SIG-M5 (cell line): ENCODE data around the gene NCOA6.

Experiments used
- DNase-seq: peaks from one replicate; lab custom pipeline; 2025; lab: John Stamatoyannopoulos, UW

NCOA6 gene

DNA sequence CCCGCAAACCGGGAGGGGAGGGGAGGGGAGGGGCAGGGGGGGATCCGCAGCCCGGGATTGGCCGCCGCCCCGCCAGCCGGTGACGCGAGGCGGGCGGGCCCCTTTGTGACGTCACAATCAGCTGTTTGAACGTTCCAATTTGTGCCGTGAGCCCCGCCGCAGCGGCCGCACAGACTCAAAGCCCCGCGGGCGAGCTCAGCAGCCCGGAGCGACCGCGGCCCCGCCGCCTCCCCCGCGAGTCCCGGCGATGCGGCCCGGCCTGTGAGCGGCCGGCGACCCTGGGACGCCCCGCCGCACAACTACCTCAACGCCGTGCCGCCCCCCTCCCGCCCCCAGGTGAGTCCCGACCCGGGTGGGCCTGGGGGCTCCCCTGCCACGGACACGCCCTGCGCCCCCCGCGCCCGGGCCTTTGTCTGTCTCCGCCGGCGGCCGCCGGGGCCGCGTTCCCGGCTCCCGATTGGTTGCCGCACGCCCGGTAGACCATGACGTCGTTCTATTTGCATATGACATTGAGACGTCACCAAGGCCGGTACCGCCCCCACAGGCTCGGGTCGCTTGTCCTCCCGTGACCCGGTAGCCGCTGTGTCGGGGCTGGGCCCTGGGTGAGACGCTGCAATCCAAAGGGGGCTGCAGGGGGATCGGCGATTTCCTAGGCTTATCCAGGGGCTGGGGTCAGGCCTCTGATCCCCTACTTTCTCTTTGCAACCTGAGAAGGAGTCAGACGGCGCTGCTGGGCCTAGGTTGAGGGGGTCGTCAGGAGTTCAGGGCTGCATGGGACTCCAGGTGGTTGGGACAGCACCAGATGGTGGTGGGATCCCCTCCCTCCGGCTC is 121.1 kb downstream of the NCOA6 start, which contains the start of gene TP53INP2:
TSS of gene TP53INP2 (plus strand) at position 168 of the 831 bp plus-strand sequence. CDS start 4,396 bp downstream, outside the sequence.
- DNase-seq: peak; percentile 28

DNA sequence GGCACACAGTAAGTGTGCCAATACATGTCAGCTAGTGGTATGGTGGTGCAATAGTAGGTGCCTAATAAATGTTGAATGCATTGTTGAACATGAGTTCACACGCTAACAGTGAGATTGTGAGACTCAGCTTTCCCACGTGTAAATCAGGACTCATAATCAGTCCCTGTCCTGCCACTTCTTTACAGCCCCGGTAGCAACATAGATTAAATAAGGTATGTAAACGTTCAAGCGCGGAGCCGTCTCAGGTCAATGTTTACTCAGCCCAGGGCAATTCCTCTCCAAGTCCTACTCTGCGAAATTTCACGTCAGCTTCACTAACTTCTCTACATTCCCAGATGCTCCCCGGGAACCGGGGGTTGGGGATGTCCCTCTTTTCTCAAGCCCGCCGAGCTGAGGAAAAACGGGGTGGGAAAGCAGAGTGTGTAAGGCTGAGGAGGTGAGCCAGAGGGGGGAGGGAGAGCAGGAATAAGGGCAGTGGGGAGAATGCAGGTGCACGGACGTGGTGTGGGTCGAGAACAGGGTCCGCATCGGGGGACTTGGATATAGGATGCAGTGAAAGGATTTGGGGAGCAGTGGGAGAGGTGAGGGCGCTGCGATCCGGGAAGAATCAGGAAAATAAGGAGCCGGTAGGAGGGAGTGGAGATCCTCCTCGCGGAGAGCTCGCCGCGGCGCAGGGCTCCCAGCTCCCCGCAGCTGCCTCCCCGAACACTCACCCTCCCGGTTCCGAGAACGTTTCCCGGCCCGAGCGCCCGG is 121.9 kb downstream of the NCOA6 start:
- DNase-seq: no peak

DNA sequence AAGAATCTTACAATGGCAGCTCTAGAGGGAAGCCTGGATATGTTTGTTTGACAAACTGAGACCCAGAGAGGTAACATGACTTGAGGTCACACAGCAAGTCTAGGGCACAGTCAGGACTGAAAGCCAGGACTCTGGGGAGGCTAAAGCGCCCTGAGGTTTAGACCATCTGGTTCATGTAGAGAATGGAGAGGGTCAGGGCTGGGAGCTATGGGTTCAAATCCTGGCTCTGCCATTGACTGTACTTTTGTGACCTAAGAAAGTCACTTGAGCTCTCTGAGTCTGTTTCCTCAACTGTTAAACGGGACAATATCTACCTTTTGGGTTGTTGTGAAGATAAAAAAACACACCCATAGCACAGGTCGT is 122.4 kb downstream of the NCOA6 start:
- no peak for DNase-seq

DNA sequence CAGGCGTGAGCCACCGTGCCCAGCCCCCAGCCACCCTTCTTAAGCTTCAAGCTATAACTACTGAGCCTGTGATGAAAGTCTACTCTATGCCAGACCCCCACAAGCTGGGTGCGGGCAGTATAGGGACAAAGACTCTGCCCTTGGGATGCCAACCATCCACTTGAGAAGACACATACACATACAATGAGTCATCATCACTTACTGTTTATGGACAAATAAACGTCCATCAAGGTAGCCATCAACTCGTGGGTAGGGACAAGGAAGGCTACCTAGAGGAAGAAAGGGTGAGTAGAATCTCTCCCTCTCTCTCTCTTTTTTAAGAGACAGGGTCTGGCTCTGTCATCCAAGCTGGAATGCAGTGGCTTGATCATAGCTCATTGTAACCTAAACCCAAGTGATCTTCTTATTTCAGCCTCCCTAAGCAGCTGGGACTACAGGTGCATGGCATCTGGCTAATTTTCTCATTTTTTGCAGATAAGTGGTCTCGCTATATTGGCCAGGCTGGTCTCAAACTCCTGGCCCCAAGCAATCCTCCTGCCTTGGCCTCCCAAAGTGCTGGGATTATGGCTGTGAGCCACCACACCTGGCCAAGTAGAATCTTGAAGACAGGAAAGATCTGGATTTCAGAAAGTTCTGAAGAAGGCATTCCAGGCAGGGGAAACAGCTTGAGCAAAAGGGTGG is 123.9 kb downstream of the NCOA6 start:
- DNase-seq: no peak

DNA sequence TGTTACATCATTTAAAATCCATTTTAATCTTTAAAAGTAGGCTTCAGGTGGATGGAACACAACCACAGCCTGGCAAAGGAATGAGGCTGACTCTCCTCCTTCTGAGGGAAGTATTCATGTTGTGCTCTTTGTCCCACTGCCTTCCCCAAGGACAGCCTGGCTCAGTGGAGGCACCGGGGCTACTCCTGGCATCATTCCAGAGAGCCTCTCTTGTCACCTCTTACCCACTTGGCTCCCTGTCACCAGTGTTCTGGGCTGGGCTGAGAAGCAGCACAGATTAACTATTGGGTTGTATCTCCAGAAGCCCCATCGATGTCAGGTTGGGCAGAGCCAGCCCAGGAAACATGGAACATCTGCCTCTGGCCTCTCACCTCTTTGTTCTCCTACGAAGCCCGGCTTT is 132.0 kb downstream of the NCOA6 start:
- DNase-seq: no peak

DNA sequence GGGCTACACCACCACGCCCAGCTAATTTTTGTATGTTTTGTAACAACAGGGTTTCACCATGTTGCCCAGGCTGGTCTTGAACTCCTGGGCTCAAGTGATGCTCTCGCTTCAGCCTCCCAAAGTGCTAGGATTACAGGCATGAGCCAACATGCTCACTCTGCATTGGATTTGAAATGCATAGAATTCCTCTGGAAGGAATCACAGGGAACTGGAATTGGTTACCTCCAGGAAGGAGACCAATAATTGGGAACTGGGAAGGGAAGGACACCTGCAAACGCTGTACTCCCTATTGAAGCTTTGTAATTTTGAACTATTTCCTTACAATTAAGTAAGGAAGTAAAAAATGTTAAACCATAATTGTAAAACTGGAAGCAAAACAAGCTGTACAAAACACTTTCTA is 133.6 kb downstream of the NCOA6 start:
- no peak for DNase-seq

DNA sequence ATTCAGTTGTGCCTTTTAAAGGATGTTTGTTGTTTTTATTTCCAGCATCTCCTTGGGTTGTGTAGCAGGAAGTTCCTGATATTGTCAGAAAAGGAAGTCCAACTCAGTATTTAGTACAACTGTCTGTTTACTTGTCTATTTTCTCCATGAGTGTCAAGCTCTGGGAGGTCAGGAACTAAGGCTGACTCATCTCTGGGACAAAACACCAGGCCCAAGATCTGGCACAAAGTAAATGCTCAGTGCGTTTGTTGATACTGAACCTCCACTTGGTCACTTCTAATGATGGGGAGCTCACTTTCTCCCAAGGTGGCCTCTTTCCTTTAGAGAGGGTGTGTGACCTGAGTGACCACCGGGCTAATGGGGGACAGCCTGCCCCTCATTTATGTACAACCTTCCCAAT is 136.0 kb downstream of the NCOA6 start:
- DNase-seq: no peak

DNA sequence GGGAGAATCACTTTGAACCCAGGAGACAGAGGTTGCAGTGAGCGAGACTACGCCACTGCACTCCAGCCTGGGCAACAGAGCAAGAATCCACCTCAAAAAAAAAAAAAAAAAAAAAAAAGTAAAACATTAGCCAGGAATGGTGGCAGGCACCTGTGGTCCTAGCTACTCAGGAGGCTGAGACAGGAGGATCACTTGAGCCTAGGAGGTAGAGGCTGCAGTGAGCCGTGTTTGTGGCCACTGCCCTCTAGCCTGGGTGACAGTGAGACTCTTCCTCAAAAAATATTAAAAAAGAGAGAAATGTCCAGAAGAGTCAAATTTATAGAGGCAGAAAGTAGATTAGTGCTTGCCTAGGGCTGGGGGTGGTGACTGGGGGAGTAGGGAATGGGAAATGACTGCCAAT is 141.8 kb downstream of the NCOA6 start:
- DNase-seq: no peak

DNA sequence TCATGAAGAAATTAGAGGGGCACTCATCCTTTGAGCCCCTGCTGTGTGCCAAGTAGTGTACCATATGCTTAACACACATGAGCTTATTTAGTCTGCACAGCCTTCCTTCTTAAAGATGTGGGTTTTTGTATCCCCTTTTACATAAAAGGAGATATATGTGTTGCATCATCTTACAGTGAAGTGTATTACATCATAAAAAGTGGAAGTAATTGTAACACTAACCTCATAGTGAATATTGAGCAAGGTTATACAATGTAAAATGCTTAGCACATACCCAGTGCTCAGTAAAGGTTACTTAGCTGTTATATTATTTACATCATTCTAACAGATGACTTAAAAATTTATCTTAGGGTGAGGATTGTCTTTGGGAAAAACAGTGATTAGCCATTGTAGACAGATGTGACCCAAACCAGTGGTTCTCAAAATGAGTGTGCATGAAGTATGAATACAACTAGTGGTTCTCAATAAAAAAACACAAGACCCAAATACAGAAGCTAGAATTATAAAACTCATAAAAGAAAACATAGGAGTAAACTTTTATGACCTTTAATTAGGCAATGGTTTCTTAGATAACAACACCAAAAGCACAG is 144.8 kb downstream of the NCOA6 start:
- peak; percentile 83 for DNase-seq

DNA sequence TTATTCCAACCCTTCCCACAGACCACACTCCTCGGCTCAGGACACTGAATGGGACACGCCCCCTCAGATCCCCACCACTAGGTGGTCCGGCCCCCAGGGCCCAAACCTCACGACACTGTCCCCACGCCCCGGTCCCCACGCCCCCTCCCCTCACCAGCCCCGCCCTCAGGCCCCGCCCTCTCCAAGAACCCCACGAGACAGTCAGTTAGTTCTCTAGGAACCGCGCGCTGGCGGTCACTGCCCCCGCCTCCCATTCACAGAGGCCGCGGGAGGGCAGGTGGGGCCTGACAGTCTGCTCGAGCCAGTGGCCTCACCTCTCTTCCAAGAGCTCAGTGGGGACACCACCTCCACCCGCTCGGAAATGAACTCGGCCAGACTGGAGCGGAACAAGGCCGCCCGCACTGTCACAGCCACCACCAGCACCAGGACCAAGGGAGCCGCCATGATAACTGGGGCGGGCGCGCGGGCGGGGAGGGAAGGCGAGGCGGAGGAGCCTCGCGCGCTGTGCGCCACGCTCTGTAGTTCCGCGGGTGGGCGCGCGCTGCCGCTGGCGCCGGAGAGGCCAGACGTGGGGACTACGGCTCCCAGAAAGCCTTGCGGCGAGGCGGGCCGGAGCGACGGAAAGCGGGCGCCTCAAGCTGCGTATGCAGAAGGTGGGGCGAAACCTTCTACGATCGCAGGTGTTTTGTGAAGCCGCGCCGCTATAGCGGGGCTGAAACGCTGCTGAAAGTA is 148.6 kb downstream of the NCOA6 start, which contains the start of gene PIGU:
TSS of gene PIGU (minus strand) at position 451 of the 732 bp plus-strand sequence. CDS start at position 444, 7 bp downstream.
- DNase-seq: peak; percentile 91

DNA sequence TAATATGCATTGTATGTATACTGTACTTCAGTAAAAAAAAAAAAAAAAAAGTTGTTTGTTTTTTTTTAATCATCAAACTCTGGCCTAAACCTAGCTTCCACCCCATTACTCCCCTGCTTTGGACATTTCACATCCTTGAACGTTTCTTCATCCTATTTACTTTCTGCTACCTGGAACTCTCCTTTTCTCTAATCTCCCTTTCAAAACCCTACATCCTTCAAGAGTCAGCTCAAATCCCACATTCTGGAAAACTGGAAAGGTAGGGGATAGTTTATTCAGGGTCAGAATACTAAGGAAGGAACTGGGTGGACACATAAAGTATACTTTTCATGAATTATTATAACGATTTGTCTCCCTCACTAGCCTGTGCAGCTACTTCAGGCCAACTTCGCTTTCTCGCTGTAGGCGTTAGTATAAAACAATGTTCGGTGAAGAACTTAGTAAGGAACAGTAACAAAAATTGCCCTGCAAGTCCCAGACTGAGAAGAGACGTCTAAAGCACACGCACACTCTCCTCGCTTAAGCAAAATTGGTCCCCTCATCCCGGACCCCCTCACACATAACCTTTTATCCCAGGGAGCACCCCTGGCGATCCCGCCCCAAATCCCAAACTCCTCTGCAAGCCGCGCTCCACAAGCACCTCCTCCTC is 149.3 kb downstream of the NCOA6 start:
- DNase-seq: no peak

DNA sequence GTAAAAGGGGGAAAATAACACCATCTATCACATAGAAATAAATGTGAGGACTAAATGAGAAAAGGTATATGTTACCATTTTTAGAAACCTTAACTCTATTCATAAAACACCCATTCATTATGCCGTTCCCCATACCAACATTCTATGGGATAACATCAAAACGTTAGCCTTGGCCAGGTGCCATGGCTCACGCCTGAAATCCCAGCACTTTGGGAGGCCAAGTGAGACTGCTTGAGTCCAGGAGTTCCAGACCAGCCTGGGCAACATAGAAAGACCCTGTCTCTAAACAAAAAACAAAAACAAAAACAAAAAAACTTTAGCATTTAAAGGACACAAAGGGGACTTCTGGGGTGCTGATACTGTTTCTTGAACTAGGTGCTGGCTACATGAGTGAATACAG is 149.9 kb downstream of the NCOA6 start:
- no peak for DNase-seq

DNA sequence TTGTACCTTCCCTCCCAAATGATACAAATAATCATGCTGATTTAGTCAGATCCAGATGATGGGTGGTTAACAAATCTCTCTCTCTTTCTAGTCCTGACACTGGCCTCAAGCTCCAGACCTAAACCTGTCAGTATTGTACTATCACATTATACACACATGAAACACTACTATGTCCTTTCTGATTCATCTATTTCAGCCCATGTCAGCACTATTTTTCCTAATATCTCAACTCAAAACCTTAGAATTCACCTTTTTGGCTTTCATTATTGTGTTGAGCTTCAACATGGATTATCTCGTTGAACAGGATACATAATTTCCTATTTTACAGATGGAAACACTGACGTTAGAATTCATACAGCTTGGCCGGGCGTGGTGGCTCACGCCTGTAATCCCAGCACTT is 152.0 kb downstream of the NCOA6 start:
- DNase-seq: no peak

DNA sequence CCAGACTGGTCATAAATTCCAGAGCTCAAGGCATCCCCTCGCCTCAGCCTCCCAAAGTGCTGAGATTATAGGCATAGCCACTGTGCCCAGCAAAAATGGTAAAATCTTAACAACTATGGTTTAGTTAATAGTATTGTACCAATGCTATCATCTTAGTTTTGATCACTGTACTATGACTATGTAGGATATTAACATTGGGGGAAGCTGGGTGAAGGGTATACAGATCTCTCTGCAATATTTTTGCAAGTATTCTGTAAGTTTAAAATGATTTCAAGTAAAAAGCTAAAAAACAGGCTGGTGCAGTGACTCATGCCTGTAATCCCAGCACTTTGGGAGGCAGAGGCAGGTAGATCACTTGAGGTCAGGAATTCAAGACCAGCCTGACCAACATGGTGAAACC is 156.4 kb downstream of the NCOA6 start:
- no peak for DNase-seq
